Posterior vena cava (tissue), 2 donors: ENCODE results near the gene ASPSCR1. TPM values are rescaled to one million over a fixed set of nuclear protein-coding genes. Genes with fewer than 3 reads are reported as not detected.
"Not testable (repeated sequence)": the region's sequence is repeated elsewhere in the genome, so short reads cannot be mapped to it uniquely, and the experiment has no call there.

ENCODE experiments used
- DNase-seq: peaks from one replicate; pipeline ENCODE4 v3.0.0-alpha.2; 2020; ENCODE audit warnings: low spot score
- intact Hi-C, 2 donors: fragments of 100-400 bp; cut with DNase I; formaldehyde crosslinking; loops; one replicate each; pipeline versions ENCODE4 v1.14.1 to v1.14.2; 2022 to 2023
- total RNA-seq, 2 donors: library from RNA; stranded (reverse); fragmentation: NEBNext Ultra II Directional; extraction: Animal tissue kit (Norgen Biotek cat#: 25700); gene quantifications; one replicate each; pipeline ENCODE4 v1.2.1, GENCODE V29; 2021
- donor health status: DM: yes; HTN: yes; CAD: no.
- donor health status: DM: yes; HTN: yes; CAD: no.

ASPSCR1 gene
- total RNA-seq, 2 donors from 2014 or later: 19.6 to 25.2 TPM

- intact Hi-C loops: loop anchor here (2.0 to 10.0 kb wide), 3 partner anchors 124 to 294 kb away; no protein-coding TSS in a partner anchor
- DNase-seq: peak; percentile 96
Observed at GRCh38 chr17:82030470-82031302, 53.3 kb downstream of the ASPSCR1 start.

DNA sequence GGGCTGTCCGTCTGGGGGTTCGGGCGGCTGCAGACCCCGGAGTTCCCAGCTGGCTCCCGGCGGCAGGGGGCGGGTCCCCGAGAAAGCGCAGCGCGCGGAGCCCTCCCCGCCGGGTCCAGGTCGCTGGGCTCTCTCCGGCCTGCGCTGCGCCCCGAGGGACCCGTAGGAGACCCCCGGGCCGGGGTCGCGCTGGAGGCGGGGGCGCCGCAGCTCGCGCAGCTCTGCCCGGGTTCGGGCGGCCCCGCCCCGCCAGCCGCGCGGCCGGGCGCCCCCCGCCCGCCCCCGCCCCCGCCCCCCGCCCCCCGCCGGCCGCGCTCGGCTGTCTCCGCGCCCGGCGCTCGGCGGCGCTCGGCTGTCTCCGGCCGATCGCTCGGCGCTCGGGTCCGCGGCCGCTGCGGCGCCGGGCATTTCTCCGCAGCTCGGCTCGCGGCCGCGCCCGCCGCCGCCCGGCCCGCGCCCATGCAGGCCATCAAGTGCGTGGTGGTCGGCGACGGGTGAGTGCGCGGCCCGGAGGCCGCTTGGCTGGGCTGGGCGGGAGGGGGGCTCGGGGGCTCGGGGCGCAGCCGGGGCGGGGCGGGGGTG is 54.0 kb downstream of the ASPSCR1 start, which contains the start of gene RAC3:
Gene RAC3 (plus strand): TSS at position 376 of the 582 bp plus-strand sequence. CDS start 84 bp downstream, at position 460.
- no peak for DNase-seq
- intact Hi-C loops: loop anchor here (2.0 to 10.0 kb wide), 3 partner anchors 123 to 293 kb away; no protein-coding TSS in a partner anchor

- DNase-seq: no peak
- intact Hi-C loops: loop anchor here (2.0 to 10.0 kb wide), 3 partner anchors 123 to 293 kb away; no protein-coding TSS in a partner anchor
Observed at GRCh38 chr17:82031885-82032627, 54.6 kb downstream of the ASPSCR1 start.

DNA sequence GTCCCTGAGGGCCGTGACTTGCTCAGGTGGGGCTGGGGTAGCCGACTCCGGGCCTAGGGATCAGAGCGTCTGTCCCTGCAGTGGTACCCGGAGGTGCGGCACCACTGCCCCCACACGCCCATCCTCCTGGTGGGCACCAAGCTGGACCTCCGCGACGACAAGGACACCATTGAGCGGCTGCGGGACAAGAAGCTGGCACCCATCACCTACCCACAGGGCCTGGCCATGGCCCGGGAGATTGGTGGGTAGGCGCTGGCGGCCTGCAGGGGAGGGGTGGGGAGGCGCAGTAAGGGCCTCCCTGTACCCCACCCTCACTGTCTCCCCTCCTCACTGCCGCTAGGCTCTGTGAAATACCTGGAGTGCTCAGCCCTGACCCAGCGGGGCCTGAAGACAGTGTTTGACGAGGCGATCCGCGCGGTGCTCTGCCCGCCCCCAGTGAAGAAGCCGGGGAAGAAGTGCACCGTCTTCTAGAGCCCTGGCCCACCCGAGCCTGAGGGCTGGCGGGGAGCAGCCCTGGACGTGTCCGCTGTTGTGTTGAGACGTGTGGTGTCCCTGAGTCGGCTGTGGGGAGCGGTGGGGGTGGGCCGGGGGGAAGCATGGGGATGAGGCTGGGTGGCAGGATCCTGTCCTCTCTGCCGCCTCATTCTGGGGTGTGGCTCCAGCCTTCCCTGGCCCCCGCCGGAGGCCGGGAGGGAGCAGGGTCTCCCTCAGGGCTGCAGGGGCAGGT is 56.1 kb downstream of the ASPSCR1 start:
- DNase-seq: no peak
- intact Hi-C loops: loop anchor here in 1 of 2 donors (10.0 kb wide), 1 partner anchor 291 kb away; no protein-coding TSS in a partner anchor

DNA sequence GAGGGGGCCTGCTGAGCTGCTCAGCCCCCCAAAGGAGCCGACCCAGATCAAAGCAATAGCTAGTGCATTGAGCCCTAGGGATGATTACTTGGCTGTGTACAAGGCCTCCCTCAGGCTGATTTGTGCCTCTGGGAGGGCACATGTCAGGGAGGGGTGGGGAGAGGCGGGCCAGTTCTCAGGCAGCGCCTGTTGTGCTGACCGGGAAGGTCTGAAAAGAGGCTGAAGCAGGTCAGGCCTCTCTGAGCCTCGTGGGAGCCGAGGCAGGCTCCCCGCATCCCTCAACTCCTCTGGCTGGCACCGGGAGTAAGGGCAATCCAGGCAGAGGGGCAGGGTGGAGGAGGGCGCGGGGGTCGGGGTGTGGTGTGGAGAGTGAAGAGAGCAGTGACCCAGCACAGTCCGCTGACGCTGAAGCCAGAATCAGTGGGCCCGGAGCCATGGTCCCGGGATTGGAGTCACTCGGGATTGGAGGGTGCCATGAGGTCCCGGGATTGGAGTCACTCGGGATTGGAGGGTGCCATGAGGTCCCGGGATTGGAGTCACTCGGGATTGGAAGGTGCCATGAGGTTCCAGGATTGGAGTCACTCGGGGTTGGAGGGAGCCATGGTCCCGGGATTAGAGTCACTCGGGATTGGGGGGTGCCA is 57.1 kb downstream of the ASPSCR1 start:
- intact Hi-C loops: loop anchor here in 1 of 2 donors (10.0 kb wide), 1 partner anchor 290 kb away; no protein-coding TSS in a partner anchor
- DNase-seq: no peak

GRCh38 chr17:82035488-82035887 is 58.1 kb downstream of the ASPSCR1 start:
- intact Hi-C loops: loop anchor here in 1 of 2 donors (10.0 kb wide), 1 partner anchor 289 kb away; no protein-coding TSS in a partner anchor

GRCh38 chr17:82035956-82036633 is 58.7 kb downstream of the ASPSCR1 start:
- intact Hi-C loops: loop anchor here in 1 of 2 donors (10.0 kb wide), 1 partner anchor 289 kb away; no protein-coding TSS in a partner anchor
- no peak for DNase-seq

More at GRCh38 chr17:82035488-82035887, 58.1 kb downstream of the ASPSCR1 start:
- no peak for DNase-seq

- no peak for DNase-seq
- intact Hi-C loops: loop anchor here in 1 of 2 donors (10.0 kb wide), 1 partner anchor 288 kb away; no protein-coding TSS in a partner anchor
Observed at GRCh38 chr17:82036634-82037091, 59.2 kb downstream of the ASPSCR1 start.

DNA sequence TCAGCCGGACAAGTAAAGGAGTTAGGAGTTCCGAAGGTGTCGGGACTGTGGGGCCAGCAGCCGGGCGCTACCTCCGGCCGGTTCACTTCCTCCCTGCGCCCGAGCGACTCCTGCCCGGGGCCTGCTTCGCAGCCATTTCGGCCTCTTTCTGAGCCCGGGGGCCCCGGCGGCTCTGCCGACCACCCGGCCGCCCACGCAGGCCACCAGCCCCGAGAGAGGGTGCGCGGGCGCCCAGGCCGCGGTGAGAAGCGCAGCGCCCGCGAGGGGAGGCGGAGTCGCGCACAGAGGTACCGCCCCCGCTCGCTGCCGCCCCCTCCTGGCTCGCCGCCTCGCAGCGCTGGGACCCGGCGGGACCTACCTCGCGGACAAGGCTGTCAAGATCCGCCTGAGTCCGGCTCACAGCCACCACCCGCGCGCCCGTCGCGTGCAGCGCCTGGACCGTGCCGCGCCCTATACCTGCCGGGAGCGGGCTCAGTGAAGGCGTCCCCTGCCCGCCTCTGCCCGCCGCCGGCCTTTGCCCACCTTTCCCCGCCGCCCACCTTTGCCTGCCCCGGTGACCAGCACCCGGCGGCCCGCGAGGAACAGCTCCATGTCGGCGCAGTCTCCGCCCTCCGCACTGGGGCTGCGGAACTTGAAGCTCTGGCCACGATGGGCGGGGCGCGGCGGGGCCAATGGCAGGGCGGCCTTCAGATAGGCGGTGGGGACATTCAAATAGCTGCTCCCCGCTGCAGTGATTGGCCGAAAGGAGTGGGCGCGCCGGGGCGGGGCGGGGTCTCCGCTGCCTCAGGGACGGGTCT is 59.9 kb downstream of the ASPSCR1 start, which contains the start of gene DCXR:
Gene DCXR (minus strand): TSS at position 606 of the 797 bp plus-strand sequence. CDS start 15 bp downstream, at position 591.
- intact Hi-C loops: loop anchor here in 1 of 2 donors (10.0 kb wide), 1 partner anchor 288 kb away; no protein-coding TSS in a partner anchor
- DNase-seq: peak; percentile 99

- no peak for DNase-seq
- intact Hi-C loops: loop anchor here in 1 of 2 donors (10.0 kb wide), 1 partner anchor 287 kb away; no protein-coding TSS in a partner anchor
Observed at GRCh38 chr17:82037889-82038195, 60.4 kb downstream of the ASPSCR1 start.

- DNase-seq: not testable (repeated sequence)
- intact Hi-C loops: loop anchor here in 1 of 2 donors (10.0 kb wide), 1 partner anchor 286 kb away; no protein-coding TSS in a partner anchor
Observed at GRCh38 chr17:82038796-82039409, 61.5 kb downstream of the ASPSCR1 start.

DNA sequence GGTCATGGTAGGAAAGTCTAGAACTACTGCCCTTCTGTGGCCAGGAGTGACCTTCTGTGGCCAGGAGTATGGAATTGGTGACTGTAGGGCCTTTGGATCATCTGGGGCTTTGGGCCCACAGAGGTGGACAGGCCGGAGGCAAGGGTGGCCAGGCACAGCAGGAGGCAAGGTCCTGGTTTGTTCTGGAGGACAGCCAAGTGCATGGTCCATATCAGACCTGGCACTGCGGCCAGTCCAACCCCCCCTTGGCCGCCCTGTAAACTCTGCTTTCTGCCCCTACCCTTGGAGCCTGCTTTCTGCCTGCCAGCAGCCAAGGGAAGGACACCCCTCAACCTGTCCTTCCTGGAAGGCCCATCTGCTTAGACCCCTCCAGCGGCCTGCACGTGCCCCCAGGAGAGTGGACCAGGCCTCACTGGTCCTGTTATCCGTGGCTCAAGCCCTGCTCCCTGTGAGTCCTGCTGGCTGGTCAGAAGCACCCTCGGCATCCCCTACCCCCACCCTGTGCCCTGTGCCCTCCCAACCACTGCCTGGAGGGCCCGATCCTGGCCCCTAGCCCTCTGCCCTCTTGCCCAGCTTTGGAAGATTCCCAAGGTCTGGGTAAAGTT is 62.4 kb downstream of the ASPSCR1 start:
- intact Hi-C loops: loop anchor here in 1 of 2 donors (10.0 kb wide), 1 partner anchor 285 kb away; no protein-coding TSS in a partner anchor
- no peak for DNase-seq

GRCh38 chr17:82041144-82041814 is 63.9 kb downstream of the ASPSCR1 start:
- DNase-seq: no peak
- intact Hi-C loops: no loop called here

DNA sequence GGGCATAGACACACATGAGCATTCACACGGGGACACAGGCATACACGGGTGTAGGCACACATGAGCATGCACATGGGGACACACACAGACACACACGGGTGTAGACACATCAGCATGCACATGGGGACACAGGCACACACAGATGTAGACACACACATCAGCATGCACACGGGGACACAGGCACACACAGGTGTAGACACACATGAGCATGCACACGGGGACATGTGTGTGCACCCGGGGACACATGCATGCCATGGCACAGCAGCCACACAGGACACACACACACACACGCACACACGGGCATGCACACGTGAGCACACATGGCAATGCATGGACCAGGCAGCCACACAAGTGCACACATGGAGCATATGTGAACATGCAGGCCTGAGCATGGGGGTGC is 65.2 kb downstream of the ASPSCR1 start:
- intact Hi-C loops: no loop called here
- no peak for DNase-seq

DNA sequence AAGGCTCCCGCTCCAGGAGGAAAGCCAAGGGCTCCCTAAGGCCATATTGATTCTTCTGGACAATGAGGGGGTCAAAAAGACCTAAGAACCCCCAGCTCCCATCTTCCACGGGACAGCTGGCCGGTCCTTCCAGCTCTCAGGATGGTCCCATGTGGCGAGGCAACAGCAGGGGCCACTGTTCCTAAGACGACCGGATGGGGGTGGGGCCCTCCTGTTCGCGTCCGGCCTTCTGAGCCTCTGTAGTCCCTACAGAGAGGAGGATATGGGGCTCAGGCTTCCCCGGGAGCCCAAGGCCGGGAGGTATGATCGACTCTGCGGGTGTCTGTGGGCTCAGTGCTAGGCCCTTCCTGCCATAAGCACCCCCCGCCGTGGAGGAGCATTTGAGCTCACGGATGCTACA is 66.1 kb downstream of the ASPSCR1 start:
- DNase-seq: no peak
- intact Hi-C loops: no loop called here
